ENCODE results near the gene TMEM266.

Gene TMEM266

GRCh38 chr15:76206325-76206976 lies 146.7 kb downstream of the TMEM266 start:
- DNase-seq, result no peak

- DNase-seq, result no peak
Measured at GRCh38 chr15:76208084-76208785, 148.4 kb downstream of the TMEM266 start.

GRCh38 chr15:76208786-76209424 lies 149.1 kb downstream of the TMEM266 start:
- DNase-seq, result no peak

GRCh38 chr15:76209523-76209922 lies 149.7 kb downstream of the TMEM266 start:
- DNase-seq, result no peak

- DNase-seq, result no peak
Measured at GRCh38 chr15:76209942-76210341, 150.2 kb downstream of the TMEM266 start.

GRCh38 chr15:76215634-76216033 lies 155.8 kb downstream of the TMEM266 start:
- DNase-seq, result no peak

- DNase-seq, result no peak
Measured at GRCh38 chr15:76217029-76217881, 157.5 kb downstream of the TMEM266 start.

GRCh38 chr15:76217882-76218217 lies 158.1 kb downstream of the TMEM266 start:
- no peak for DNase-seq

- DNase-seq, result no peak
Measured at GRCh38 chr15:76221085-76221767, 161.4 kb downstream of the TMEM266 start.

GRCh38 chr15:76222159-76222558 lies 162.4 kb downstream of the TMEM266 start:
- DNase-seq, result no peak

GRCh38 chr15:76223521-76223920 lies 163.7 kb downstream of the TMEM266 start:
- DNase-seq, result no peak

- DNase-seq, result no peak
Measured at GRCh38 chr15:76229266-76229665, 169.5 kb downstream of the TMEM266 start.

- DNase-seq, result no peak
Measured at GRCh38 chr15:76233921-76234320, 174.1 kb downstream of the TMEM266 start.

GRCh38 chr15:76234337-76234889 lies 174.6 kb downstream of the TMEM266 start:
- no peak for DNase-seq

- DNase-seq, result no peak
Measured at GRCh38 chr15:76235186-76235826, 175.5 kb downstream of the TMEM266 start.

- no peak for DNase-seq
Measured at GRCh38 chr15:76236350-76236749, 176.6 kb downstream of the TMEM266 start.

GRCh38 chr15:76239786-76240185 lies 180.0 kb downstream of the TMEM266 start:
- DNase-seq, result no peak

- DNase-seq, result no peak
Measured at GRCh38 chr15:76245072-76245610, 185.4 kb downstream of the TMEM266 start.

GRCh38 chr15:76251717-76252116 lies 191.9 kb downstream of the TMEM266 start:
- DNase-seq, result no peak

- DNase-seq, result no peak
Measured at GRCh38 chr15:76252249-76252648, 192.5 kb downstream of the TMEM266 start.

GRCh38 chr15:76253691-76254473 lies 194.1 kb downstream of the TMEM266 start:
- DNase-seq, result no peak

Measured in left hindlimb (tissue), 1 donor.